GM12878 (cell line): ENCODE results near the gene GALC. TPM values are rescaled to one million over a fixed set of nuclear protein-coding genes. Genes with fewer than 3 reads are reported as not detected.

Experiments used
- ATAC-seq: fragments of 200-7000 bp; cut with Tn5 transposase; 3 replicates; pipeline ENCODE4 v1.9.1; 2020; ENCODE audit warnings: mild to moderate bottlenecking, moderate library complexity
- BruUV-seq: library from RNA; stranded (reverse); fragments of 400-500 nt; replicated peaks from 2 replicates; lab custom pipeline; 2021; lab: Mats Ljungman, UMichigan
- CTCF ChIA-PET: fragments of 300-600 bp; sonication (Branson Sonifier 250); formaldehyde crosslinking; extraction: SDS; loops from one replicate; lab custom pipeline; 2021; ENCODE audit warnings: inconsistent platforms; lab: Yijun Ruan, JAX
- POLR2A ChIA-PET: fragments of 350-600 bp; formaldehyde crosslinking; extraction: SDS; loops from one replicate; lab custom pipeline; 2021; ENCODE audit warnings: inconsistent platforms; lab: Charles Lee
- RAD21 ChIA-PET: fragments of 300-600 bp; sonication (Branson Sonifier 250); formaldehyde crosslinking; loops from one replicate; lab custom pipeline; 2023; ENCODE audit warnings: antibody characterized with exemption; ENCODE audit not compliant: unreplicated experiment; lab: Charles Lee
- SMC1A ChIA-PET: fragments of 300-600 bp; sonication (Branson Sonifier 250); formaldehyde crosslinking; loops from one replicate; lab custom pipeline; 2023; ENCODE audit not compliant: unreplicated experiment, uncharacterized antibody; lab: Charles Lee
- DNase-seq: peaks from one replicate; pipeline ENCODE4 v3.0.0-alpha.2; 2011; ENCODE audit warnings: low read depth, low spot score
- FAIRE-seq: peaks from 3 replicates; lab custom pipeline; 2011; peaks lifted over from hg19 to GRCh38; lab: Jason Lieb, UNC
- H2AFZ ChIP-seq: 2 replicates; pipeline ENCODE4 v1.6.0; 2011; ENCODE audit warnings: low read depth, low read length, control low read depth; ENCODE audit not compliant: control insufficient read depth
- H3K27ac ChIP-seq: 2 replicates; pipeline ENCODE4 v1.5.1; 2011; ENCODE audit warnings: control low read depth; ENCODE audit not compliant: control insufficient read depth, insufficient read depth
- H3K27me3 ChIP-seq, 2 experiments: replicated peaks in 1 of 2; 2 replicates each; pipeline versions ENCODE4 v1.6.0 to v1.6.1; 2011; ENCODE audit warnings: low read length in 1 of 2; ENCODE audit not compliant: control insufficient read depth in 2 of 2, insufficient read depth in 2 of 2
- H3K36me3 ChIP-seq, 2 experiments: 2 replicates each; pipeline ENCODE4 v1.5.1; 2011; ENCODE audit warnings: low read length in 1 of 2; ENCODE audit not compliant: control insufficient read depth in 2 of 2, insufficient read depth in 2 of 2
- H3K4me1 ChIP-seq: 2 replicates; pipeline ENCODE4 v1.6.1; 2011; ENCODE audit warnings: mild to moderate bottlenecking, low read length, moderate library complexity, mixed read lengths; ENCODE audit not compliant: control insufficient read depth, insufficient read depth
- H3K4me2 ChIP-seq: 2 replicates; pipeline ENCODE4 v1.6.0; 2011; ENCODE audit warnings: control low read depth; ENCODE audit not compliant: control insufficient read depth, insufficient read depth
- H3K4me3 ChIP-seq: fragments of 200-600 bp; sonication (generic); 2 replicates; pipeline ENCODE4 v1.5.1; 2016
- H3K79me2 ChIP-seq: 2 replicates; pipeline ENCODE4 v1.6.0; 2011; ENCODE audit warnings: low read length; ENCODE audit not compliant: control insufficient read depth, insufficient read depth
- H3K9ac ChIP-seq: 2 replicates; pipeline ENCODE4 v1.8.0; 2011; ENCODE audit warnings: low read length, control low read depth, mixed read lengths; ENCODE audit not compliant: control insufficient read depth, insufficient read depth
- H3K9me3 ChIP-seq: replicated peaks from 3 replicates; pipeline ENCODE4 v1.5.1; 2011; ENCODE audit warnings: mild to moderate bottlenecking, low read length; ENCODE audit not compliant: control insufficient read depth, insufficient read depth
- H4K20me1 ChIP-seq: 2 replicates; pipeline ENCODE4 v1.6.0; 2011; ENCODE audit not compliant: control insufficient read depth, insufficient read depth
- ASH2L ChIP-seq: fragments of 300-600, 200-600 bp; sonication (generic); IDR thresholded peaks from 2 replicates; pipeline ENCODE4 v1.6.1; 2017; ENCODE audit warnings: low read depth, mild to moderate bottlenecking, borderline replicate concordance
- ATF3 ChIP-seq: IDR thresholded peaks from 2 replicates; pipeline ENCODE4 v1.6.1; 2011; ENCODE audit warnings: low read depth, mild to moderate bottlenecking, low read length, moderate library complexity, borderline replicate concordance; ENCODE audit errors: extremely low read depth
- CBX5 ChIP-seq: sonication (generic); IDR thresholded peaks from 2 replicates; pipeline ENCODE4 v1.6.1; 2016; ENCODE audit warnings: low read depth, moderate library complexity, mild to moderate bottlenecking, inconsistent platforms
- CHD4 ChIP-seq: fragments of 200-600 bp; sonication (generic); IDR thresholded peaks from 2 replicates; pipeline ENCODE4 v1.6.1; 2016; ENCODE audit warnings: mild to moderate bottlenecking
- FOXM1 ChIP-seq: IDR thresholded peaks from 2 replicates; pipeline ENCODE4 v1.6.1; 2012; ENCODE audit warnings: low read depth, mild to moderate bottlenecking, inconsistent platforms, low read length, moderate library complexity
- HDAC2 ChIP-seq: fragments of 200-600 bp; sonication (generic); IDR thresholded peaks from 2 replicates; pipeline ENCODE4 v1.6.1; 2017
- HDGF ChIP-seq: fragments of 450-650 bp; IDR thresholded peaks from 2 replicates; pipeline ENCODE4 v1.6.1; 2016; ENCODE audit warnings: antibody characterized with exemption
- HSF1 ChIP-seq: fragments of 150-350 bp; IDR thresholded peaks from 2 replicates; pipeline ENCODE4 v1.6.1; 2014; ENCODE audit warnings: mild to moderate bottlenecking, low read depth, low read length
- MTA2 ChIP-seq: fragments of 450-650 bp; IDR thresholded peaks from 2 replicates; pipeline ENCODE4 v1.6.1; 2016; ENCODE audit warnings: low read depth, mild to moderate bottlenecking, moderate library complexity
- MYB ChIP-seq: fragments of 150-350 bp; IDR thresholded peaks from 2 replicates; pipeline ENCODE4 v1.6.1; 2014; ENCODE audit warnings: mild to moderate bottlenecking, low read depth, low read length, borderline replicate concordance
- NFIC ChIP-seq: IDR thresholded peaks from 2 replicates; pipeline ENCODE4 v1.6.1; 2012; ENCODE audit warnings: low read depth, mild to moderate bottlenecking, inconsistent platforms, low read length, moderate library complexity
- SREBF1 ChIP-seq: IDR thresholded peaks from 2 replicates; pipeline ENCODE4 v1.6.1; 2012; ENCODE audit warnings: mild to moderate bottlenecking, low read length
- TAF1 ChIP-seq: IDR thresholded peaks from 2 replicates; pipeline ENCODE4 v1.6.1; 2011; ENCODE audit warnings: mild to moderate bottlenecking, low read depth, low read length, borderline replicate concordance
- WGBS: methylation state at CpG from one replicate; pipeline ENCODE4 v1.1.6; 2016; ENCODE audit warnings: low lambda C conversion rate; ENCODE audit not compliant: insufficient replicate concordance, insufficient coverage; ENCODE audit errors: missing lambda C conversion rate; 5-methylcytosine and 5-hydroxymethylcytosine counted together
- in situ Hi-C: fragments of 300-500 bp; cut with MboI; formaldehyde crosslinking; loops from 9 replicates; pipeline ENCODE4 v1.14.3; 2018; ENCODE audit warnings: mixed read lengths
- intact Hi-C: fragments of 100-400 bp; cut with micrococcal nuclease; formaldehyde crosslinking; loops from one replicate; pipeline ENCODE4 v1.14.2; 2022; ENCODE audit not compliant: unreplicated experiment
- polyA plus RNA-seq, 11 experiments: library from polyadenylated mRNA; depleted of rRNA in 4 of 11; unstranded in 6 of 11; stranded (reverse) in 5 of 11; fragments of >200 nt; fragmentation: Nextera tagmentation in 4 of 11; fragmentation: Illumina TruSeq in 1 of 11; extraction: Ambion mirVana in 4 of 11; extraction: Trizol in 1 of 11; gene quantifications; 1 replicate in 1 of 11; 2 replicates in 10 of 11; pipeline versions ENCODE4 v1.2.1 to v1.2.3, GENCODE V29; 2011 to 2016; ENCODE audit warnings: inconsistent platforms in 2 of 11, missing spikeins in 2 of 11, low read depth in 1 of 11
- total RNA-seq, 4 experiments: library from RNA; depleted of rRNA in 3 of 4; stranded (reverse); fragments of >200 nt in 3 of 4; fragmentation: Illumina TruSeq in 1 of 4; extraction: Trizol in 1 of 4; gene quantifications; 2 replicates each; pipeline versions ENCODE4 v1.2.1 to v1.2.3, GENCODE V29; 2013 to 2021
- TF ChIP-seq, protein P1 (sequence below): IDR thresholded peaks from 2 replicates; pipeline ENCODE4 v1.6.1; 2012; ENCODE audit warnings: low read depth, low read length, improper control_type of control experiment

Gene GALC
- total and polyA plus RNA-seq, 10 of the 15 experiments (the other 5 are each of a cell fraction or from before 2014, with no cell fraction given), result 1.3 to 14.0 (median 4.5) TPM

GRCh38 chr14:88039197-88039596, 46.2 kb upstream of the GALC start:
- BruUV-seq, result no TSS peak
- H3K9ac ChIP-seq, result no peak overlapping the region
- POLR2A ChIA-PET, result no interaction called here
- H2AFZ ChIP-seq, result no peak overlapping the region
- peaks cover 0 to 3% of the 10 kb centered on the region in 2 experiments; a peak in 1 of 4 replicates for H3K27me3 ChIP-seq
- ATAC-seq (no peak), DNase-seq (no peak), FAIRE-seq (no peak)
- no peak overlapping the region for H3K4me2 ChIP-seq
- H3K36me3 ChIP-seq, result no peaks in the 10 kb centered on the region
- SMC1A ChIA-PET, result interaction anchor here (1.3 kb wide), 1 partner anchor 16 kb away, joined by 4 read pairs; no protein-coding TSS in a partner anchor
- no peaks in the 10 kb centered on the region for H3K4me1 ChIP-seq
- in situ Hi-C loops, result no loop called here
- no peak overlapping the region for H3K27ac ChIP-seq
- intact Hi-C loops, result no loop called here
- H3K9me3 ChIP-seq, result no peaks in the 10 kb centered on the region
- TF ChIP-seq, protein P1, sequence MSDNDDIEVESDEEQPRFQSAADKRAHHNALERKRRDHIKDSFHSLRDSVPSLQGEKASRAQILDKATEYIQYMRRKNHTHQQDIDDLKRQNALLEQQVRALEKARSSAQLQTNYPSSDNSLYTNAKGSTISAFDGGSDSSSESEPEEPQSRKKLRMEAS, result no peak
- TF ChIP-seq CHD4 (no peak), HSF1 (no peak), HDGF (no peak), NFIC (no peak), ASH2L (no peak), FOXM1 (no peak), ATF3 (no peak), TAF1 (no peak), HDAC2 (no peak), MYB (no peak), MTA2 (no peak), SREBF1 (no peak), CBX5 (no peak)
- CTCF ChIA-PET, result interaction anchor here (0.6 to 1.2 kb wide), 4 partner anchors 22 to 1912 kb away, joined by 3 to 5 read pairs (median 3); no protein-coding TSS in a partner anchor
- no peak overlapping the region for H3K4me3 ChIP-seq
- H3K79me2 ChIP-seq, result no peaks in the 10 kb centered on the region
- RAD21 ChIA-PET, result no interaction called here
- 33% methylated on average over 3 of the region's 3 CpGs for WGBS
- H4K20me1 ChIP-seq, result no peaks in the 10 kb centered on the region
